HFF-Myc (cell line): ENCODE measurements around the gene C4orf33.
"Not testable (repeated sequence)": the region's sequence is repeated elsewhere in the genome, so short reads cannot be mapped to it uniquely, and the experiment has no call there.

Experiments used
- DNase-seq: peaks from one replicate; pipeline ENCODE4 v3.0.0-alpha.2; 2011; ENCODE audit warnings: low read depth; ENCODE audit errors: extremely low read depth
- H3K4me3 ChIP-seq: replicated peaks from 2 replicates; pipeline ENCODE4 v1.5.1; 2011; ENCODE audit warnings: low read depth, mild to moderate bottlenecking, control low read depth, low read length
- CTCF ChIP-seq: IDR thresholded peaks from 2 replicates; pipeline ENCODE4 v1.5.1; 2012; ENCODE audit warnings: mild to moderate bottlenecking, low read depth, low read length, control low read depth; ENCODE audit errors: missing control alignments

C4orf33 gene

DNA sequence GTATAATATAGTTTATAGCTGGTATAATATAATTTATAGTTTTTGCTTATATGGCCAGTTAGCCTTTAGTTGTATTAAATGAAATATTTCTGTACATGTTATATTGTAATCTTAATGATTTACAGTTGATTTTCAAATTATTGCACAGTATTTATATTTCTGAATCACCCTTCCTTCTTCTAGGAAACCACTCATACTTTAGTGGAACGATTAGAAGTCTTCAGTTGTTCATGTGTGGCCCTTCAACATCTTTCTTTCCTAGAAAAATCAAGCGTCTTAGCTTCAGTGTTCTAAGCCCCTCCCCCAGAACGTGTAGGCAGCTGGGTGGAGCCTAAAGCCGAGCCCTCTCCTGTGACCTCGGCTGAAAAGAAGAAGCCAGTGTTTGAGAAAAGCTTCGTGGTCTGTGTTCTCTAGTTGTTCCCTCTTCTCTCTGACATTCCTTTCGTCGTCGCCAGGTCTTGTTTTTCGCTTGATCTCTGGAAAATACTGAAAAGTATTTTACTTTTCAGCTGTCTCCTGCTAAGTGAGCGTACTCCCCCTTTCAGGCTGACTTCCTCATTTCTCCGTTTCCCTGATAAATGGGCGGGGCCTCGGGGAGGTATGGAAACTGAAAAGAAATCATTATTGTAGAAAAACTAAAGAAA is at the start of gene C4orf33:
TSS of gene C4orf33 (plus strand) at position 342 of the 644 bp plus-strand sequence. CDS start 6,459 bp downstream, outside the sequence.
- H3K4me3 ChIP-seq, result peak within 1 kb of the TSS; percentile 50
- TF ChIP-seq CTCF, result no peak
- no peak for DNase-seq

- no peak for DNase-seq
- no peak for TF ChIP-seq CTCF
- H3K4me3 ChIP-seq, result no peak overlapping the region
Observed at GRCh38 chr4:129059028-129059427, 36.9 kb upstream of the C4orf33 start.

DNA sequence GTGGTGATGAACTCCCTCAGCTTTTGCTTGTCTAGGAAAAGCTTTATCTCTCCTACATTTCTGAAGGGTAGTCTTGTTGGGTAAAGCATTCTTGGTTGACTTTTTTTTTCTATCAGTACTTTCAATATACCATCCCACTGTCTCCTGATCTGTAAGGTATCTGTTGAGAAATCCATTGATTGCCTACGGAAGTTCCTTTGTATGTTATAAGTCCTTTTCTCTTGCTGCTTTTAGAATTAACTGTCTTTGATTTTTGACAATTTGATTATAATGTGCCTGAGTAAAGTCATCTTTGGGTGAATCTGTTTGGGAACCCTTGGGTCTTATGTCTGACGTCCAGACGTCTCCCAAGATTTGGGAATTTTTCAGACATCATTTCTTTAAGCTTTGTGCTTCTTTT is 33.4 kb upstream of the C4orf33 start:
- no peak for TF ChIP-seq CTCF
- no peak for DNase-seq
- H3K4me3 ChIP-seq, result no peak overlapping the region

GRCh38 chr4:129063640-129064039 is 32.3 kb upstream of the C4orf33 start:
- no peak overlapping the region for H3K4me3 ChIP-seq
- TF ChIP-seq CTCF, result no peak
- no peak for DNase-seq

- peak; percentile 22 for DNase-seq
- no peak overlapping the region for H3K4me3 ChIP-seq
- TF ChIP-seq CTCF, result no peak
Observed at GRCh38 chr4:129064717-129065116, 31.2 kb upstream of the C4orf33 start.

DNA sequence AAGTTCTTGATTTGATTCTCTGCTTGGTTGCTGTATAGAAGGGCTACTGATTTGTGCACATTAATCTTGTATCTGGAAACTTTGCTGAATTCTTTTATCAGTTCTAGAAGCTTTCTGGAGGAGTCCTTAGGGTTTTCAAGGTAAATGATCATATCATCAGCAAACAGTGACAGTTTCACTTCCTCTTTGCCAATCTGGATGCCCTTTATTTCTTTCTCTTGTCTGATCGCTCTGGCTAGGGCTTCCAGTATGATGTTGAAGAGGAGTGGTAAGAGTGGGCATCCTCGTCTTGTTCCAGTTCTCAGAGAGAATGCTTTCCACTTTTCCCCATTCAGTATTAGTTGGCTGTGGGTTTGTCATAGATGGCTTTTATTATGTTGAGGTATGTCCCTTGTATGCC is 26.4 kb upstream of the C4orf33 start:
- not testable (repeated sequence) for H3K4me3 ChIP-seq, DNase-seq

DNA sequence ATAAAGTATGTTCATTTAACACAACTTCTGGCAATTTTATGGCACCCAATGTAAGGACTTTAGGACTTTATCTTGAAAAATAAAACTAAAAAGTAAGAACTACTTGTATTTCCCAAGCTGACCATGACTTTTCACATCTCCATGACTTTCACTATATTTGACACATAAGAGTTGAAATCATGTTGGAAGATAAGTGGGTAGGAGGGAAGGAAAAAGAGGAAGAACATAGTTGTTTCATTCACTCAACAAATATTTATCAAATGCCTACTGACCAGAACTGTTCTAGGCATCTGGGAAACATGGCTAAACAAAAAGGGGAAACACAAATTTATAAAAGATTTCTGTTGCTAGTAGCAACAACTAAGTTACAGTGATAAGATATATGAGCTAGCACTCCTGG is 18.6 kb upstream of the C4orf33 start:
- H3K4me3 ChIP-seq, result no peak overlapping the region
- DNase-seq, result no peak
- TF ChIP-seq CTCF, result no peak
